HG02678 (cell line): ENCODE measurements around the gene GRM2.
"Not testable (repeated sequence)": the region's sequence is repeated elsewhere in the genome, so short reads cannot be mapped to it uniquely, and the experiment has no call there.

Experiments used
- ATAC-seq: cut with Tn5 transposase; IDR thresholded peaks from one replicate; pipeline ENCODE4 v1.9.1; 2021; ENCODE audit warnings: mild to moderate bottlenecking, moderate library complexity; ENCODE audit not compliant: unreplicated experiment

GRM2 gene

GRCh38 chr3:51721062-51721745 is 14.3 kb downstream of the GRM2 start:
- ATAC-seq: no peak

DNA sequence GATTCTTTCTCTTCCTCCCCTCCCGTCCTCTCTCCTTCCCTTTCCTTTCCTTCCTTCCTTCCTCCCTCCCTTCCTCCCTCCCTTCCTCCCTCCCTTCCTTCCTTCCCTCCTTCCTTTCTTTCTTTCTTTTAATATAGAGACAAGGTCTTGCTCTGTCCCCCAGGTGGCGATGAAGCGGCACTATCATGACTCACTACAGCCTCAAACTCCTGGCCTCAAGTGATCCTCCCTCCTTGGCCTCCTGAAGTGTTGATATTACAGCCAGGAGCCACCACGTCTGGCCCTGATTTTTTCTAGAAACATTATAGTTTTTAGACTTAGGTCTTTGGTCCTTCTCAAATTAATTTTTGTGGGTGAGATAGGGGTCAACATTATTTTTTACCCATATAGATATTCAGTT is 15.5 kb downstream of the GRM2 start:
- no peak for ATAC-seq

DNA sequence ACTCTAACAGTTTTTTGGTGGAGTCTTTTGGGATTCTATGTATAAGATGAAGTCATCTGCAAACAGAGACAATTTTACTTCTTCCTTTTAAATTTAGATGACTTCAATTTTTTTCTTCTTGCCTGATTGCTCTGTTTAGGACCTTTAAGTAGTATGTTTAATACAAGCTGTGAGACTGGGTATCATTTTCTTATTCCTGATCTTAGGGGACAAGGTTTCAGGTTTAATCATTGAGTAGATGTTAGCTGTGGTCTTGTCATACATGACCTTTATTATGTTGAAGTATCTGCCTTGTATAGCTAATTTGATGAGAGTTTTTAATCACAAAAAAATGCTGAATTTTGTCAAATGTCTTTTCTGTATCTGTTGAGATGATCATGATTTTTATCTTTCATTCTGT is 20.6 kb downstream of the GRM2 start:
- no peak for ATAC-seq

DNA sequence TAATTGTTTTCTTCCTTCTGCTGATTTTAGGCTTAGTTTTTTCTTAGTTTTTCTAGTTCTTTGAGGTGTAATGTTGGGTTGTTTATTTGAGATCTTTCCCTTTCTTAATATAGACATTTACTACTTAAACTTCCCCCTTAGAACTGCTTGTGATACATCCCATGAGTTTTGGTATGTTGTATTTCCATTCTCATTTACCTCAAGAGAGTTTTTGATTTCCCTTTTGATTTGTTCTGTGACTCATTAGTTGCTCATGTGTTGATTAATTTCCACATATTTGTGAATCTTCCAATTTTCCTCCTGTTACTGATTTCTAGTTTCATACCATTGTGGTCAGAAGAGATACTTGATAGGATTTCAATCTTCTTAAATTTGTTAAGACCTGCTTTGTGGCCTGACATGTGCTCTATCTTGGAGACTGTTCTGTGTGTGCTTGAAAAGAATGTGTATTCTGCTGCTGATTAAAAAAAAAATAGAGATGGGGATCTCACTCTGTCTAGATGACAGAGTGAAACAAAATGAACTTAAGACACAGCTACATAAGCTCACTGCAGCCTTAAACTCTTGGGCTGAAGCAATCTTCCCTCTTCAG is 22.3 kb downstream of the GRM2 start:
- ATAC-seq: no peak

GRCh38 chr3:51733859-51734571 is 27.1 kb downstream of the GRM2 start:
- ATAC-seq: no peak

- no peak for ATAC-seq
These were observed 27.7 kb downstream of the GRM2 start for GRCh38 chr3:51734572-51734907.

GRCh38 chr3:51735039-51735438 is 28.2 kb downstream of the GRM2 start:
- ATAC-seq: no peak

DNA sequence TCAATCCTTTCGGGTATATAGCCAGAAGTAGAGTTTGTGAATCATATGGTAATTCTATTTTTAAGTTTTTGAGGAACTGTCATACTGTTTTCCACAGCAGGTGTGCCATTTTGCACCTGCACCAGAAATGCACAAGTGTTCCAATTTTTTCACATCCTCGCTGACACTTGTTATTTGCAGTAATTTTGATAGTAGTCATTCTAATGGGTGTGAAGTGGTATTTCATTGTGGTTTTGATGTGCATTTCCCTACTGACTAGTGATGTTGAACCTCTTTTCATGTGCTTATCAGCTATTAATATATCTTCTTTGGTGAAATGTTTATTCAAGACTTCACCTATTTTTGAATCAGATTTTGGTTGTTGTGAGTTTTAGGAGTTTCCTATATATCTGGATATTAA is 29.1 kb downstream of the GRM2 start:
- no peak for ATAC-seq

GRCh38 chr3:51739110-51739509 is 32.2 kb downstream of the GRM2 start:
- no peak for ATAC-seq

GRCh38 chr3:51742320-51742719 is 35.5 kb downstream of the GRM2 start:
- not testable (repeated sequence) for ATAC-seq

- ATAC-seq: not testable (repeated sequence)
These were observed 36.1 kb downstream of the GRM2 start for GRCh38 chr3:51742978-51743377.

DNA sequence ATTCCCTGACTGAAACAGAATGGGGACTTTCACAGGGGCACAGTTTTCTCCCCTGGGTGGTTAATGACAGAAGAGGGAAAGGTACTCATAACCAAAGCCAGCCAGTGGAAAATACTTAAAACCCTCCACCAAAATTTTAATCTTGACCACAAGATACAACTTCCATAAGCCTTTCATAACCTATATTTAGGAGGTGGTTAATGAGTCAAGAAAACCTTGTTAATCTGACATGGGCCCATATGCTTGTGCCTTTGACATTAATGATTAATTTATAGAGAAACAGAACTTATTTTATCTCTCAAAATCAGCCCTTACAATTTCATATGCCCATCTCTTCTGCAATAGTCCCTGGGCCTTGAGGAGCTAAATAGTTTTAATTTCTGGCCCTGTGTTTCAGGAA is 41.0 kb downstream of the GRM2 start:
- no peak for ATAC-seq

GRCh38 chr3:51748327-51748726 is 41.5 kb downstream of the GRM2 start:
- no peak for ATAC-seq

- ATAC-seq: no peak
These were observed 44.0 kb downstream of the GRM2 start for GRCh38 chr3:51750878-51751277.

DNA sequence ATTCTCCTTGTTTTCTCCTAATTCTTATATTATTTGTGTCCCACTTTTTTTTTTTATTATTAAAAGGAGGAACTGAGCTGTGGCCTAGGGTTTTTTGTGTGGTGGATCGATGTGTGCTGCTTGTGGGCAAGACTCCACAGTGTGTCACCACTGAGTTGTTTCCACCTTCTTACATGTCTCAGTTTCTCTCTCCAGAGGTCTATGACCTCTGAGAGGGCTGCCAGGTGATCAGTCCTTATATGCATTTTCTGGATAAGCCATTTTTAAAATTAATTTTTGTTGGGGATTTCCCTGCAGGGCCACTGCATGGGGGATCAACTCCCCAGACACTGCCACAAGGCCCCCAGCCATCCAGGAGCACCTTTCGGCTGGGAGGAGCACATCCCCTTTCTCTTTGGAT is 44.4 kb downstream of the GRM2 start:
- ATAC-seq: no peak

DNA sequence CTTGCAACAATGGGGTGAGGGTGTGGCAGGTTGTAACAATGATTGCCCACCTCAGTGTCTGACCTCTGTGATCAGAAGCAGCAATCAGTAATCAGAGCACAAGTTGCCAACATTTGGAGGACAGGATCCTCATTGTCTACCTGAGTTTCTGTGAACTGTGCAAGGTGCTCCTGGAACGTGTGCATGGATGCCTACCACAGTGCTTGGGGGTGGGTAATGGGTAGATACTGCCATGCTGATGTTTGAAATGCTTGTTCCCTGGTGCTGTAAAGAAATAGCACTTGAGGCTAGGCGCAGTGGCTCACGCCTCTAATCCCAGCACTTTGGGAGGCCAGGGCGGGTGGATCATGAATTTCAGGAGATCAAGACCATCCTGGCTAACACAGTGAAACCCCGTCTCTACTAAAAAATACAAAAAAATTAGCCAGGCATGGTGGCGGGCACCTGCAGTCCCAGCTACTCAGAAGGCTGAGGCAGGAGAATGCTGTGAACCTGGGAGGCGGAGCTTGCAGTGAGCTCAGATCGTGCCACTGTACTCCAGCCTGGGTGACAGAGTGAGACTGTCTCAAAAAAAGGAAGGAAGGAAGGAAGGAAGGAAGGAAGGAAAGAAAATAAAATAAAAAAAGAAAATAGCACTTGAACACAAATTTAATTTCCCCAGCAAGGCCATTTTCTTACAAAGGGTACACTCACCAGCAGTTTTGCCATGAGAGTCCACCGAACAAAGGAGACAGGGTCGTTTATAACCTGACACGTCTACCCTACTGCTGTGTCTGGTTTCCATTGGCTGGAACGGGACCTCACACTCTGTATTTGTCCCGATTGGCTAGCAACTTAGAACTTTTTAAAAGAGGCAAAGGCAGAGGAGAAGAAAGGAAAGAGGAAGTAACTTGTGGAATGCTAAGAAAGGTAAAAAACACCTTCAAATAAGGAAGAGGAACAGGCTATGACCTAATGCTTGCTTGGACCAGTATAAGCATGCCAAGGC is 47.2 kb downstream of the GRM2 start:
- ATAC-seq: not testable (repeated sequence)

GRCh38 chr3:51759203-51759602 is 52.3 kb downstream of the GRM2 start:
- no peak for ATAC-seq
